TTC549 (cell line): ENCODE measurements around the gene EVX2.

ENCODE experiments used
- FAIRE-seq: peaks from 2 replicates; lab custom pipeline; 2012; peaks lifted over from hg19 to GRCh38; lab: Jason Lieb, UNC

Gene EVX2

GRCh38 chr2:176082525-176082823 lies 1.3 kb downstream of the EVX2 start:
- no peak for FAIRE-seq

- FAIRE-seq: no peak
These were observed 1.8 kb downstream of the EVX2 start for GRCh38 chr2:176081837-176082524.

- no peak for FAIRE-seq
These were observed 2.4 kb downstream of the EVX2 start for GRCh38 chr2:176081376-176081836.

GRCh38 chr2:176080540-176081375 lies 3.0 kb downstream of the EVX2 start:
- FAIRE-seq: no peak

- no peak for FAIRE-seq
These were observed 3.8 kb downstream of the EVX2 start for GRCh38 chr2:176079831-176080539.

GRCh38 chr2:176079285-176079830 lies 4.4 kb downstream of the EVX2 start:
- no peak for FAIRE-seq

GRCh38 chr2:176078541-176079284 lies 5.0 kb downstream of the EVX2 start:
- FAIRE-seq: no peak

- no peak for FAIRE-seq
These were observed 7.0 kb downstream of the EVX2 start for GRCh38 chr2:176076796-176077195.

GRCh38 chr2:176076063-176076462 lies 7.7 kb downstream of the EVX2 start:
- no peak for FAIRE-seq

GRCh38 chr2:176075481-176075880 lies 8.3 kb downstream of the EVX2 start:
- no peak for FAIRE-seq

GRCh38 chr2:176074919-176075425 lies 8.8 kb downstream of the EVX2 start:
- FAIRE-seq: no peak

- FAIRE-seq: no peak
These were observed 10.5 kb downstream of the EVX2 start for GRCh38 chr2:176072951-176073904.

GRCh38 chr2:176072292-176072669 lies 11.5 kb downstream of the EVX2 start:
- no peak for FAIRE-seq

GRCh38 chr2:176071330-176072291 lies 12.2 kb downstream of the EVX2 start:
- FAIRE-seq: no peak

GRCh38 chr2:176068419-176068832 lies 15.3 kb downstream of the EVX2 start:
- no peak for FAIRE-seq

- no peak for FAIRE-seq
These were observed 16.0 kb downstream of the EVX2 start for GRCh38 chr2:176067589-176068418.

GRCh38 chr2:176066645-176067588 lies 16.8 kb downstream of the EVX2 start:
- FAIRE-seq: no peak
